ENCODE data around the gene RBBP8. TPM values are rescaled to one million over a fixed set of nuclear protein-coding genes. Genes with fewer than 3 reads are reported as not detected.

RBBP8 gene
- total and polyA plus RNA-seq, 2 donors (not counting 3 experiments of a cell fraction or from before 2014, with no cell fraction given): 3.0 to 13.5 TPM

GRCh38 chr18:23058746-23059415 lies 125.8 kb downstream of the RBBP8 start:
- FAIRE-seq: no peak
- intact Hi-C loops (cut with micrococcal nuclease) (no loop called here), dilution Hi-C loops (cut with MboI; ENCODE audit: extremely low pct_ligation_motif_present, low sequenced_read_pairs) (no loop called here)
- no peaks in the 10 kb centered on the region for H3K79me2 ChIP-seq (ENCODE audit: control insufficient read depth, insufficient read depth, low read length)
- no peaks in the 10 kb centered on the region for H3K9me1 ChIP-seq (replicated peaks; ENCODE audit: control insufficient read depth, extremely low read depth, insufficient read depth, low read length)
- H3K4me2 ChIP-seq (ENCODE audit: insufficient read depth, low read length): no peak overlapping the region
- H3K36me3 ChIP-seq (ENCODE audit: control insufficient read depth in 2 of 2, extremely low read depth in 1 of 2, insufficient read depth in 2 of 2, low read length in 2 of 2): no peaks in the 10 kb centered on the region
- H3K9me3 ChIP-seq (replicated peaks; ENCODE audit: control insufficient read depth, insufficient read depth, low read length): no peaks in the 10 kb centered on the region
- TF ChIP-seq MYC (IDR thresholded peaks at IDR 0.05; ENCODE audit: low read depth, low read length) (no peak), GATA2 (IDR thresholded peaks at IDR 0.05; ENCODE audit: insufficient read depth, insufficient read length, low read depth, low read length) (no peak), EZH2 (IDR thresholded peaks at IDR 0.05; ENCODE audit: borderline replicate concordance, low read depth, low read length, severe bottlenecking) (no peak), FOS (IDR thresholded peaks at IDR 0.05; ENCODE audit: borderline replicate concordance, insufficient read depth, low read length) (no peak), JUN (IDR thresholded peaks at IDR 0.05; ENCODE audit: borderline replicate concordance, insufficient read depth, insufficient read length, low read depth) (no peak), CTCF (IDR thresholded peaks at IDR 0.05; ENCODE audit: extremely low read depth in 1 of 2, insufficient read depth in 1 of 2, low read depth in 1 of 2, low read length in 2 of 2) (no peak), POLR2AphosphoS5 (IDR thresholded peaks at IDR 0.05; ENCODE audit: insufficient read depth, low read depth, low read length) (no peak), MAX (IDR thresholded peaks at IDR 0.05; ENCODE audit: insufficient read depth, insufficient read length) (no peak), POLR2A (IDR thresholded peaks at IDR 0.05; ENCODE audit: low read depth, low read length) (no peak)
- H3K27ac ChIP-seq (ENCODE audit: insufficient read depth, low read depth, low read length): no peak overlapping the region
- no TSS peak for BruUV-seq (replicated peaks)
- H3K4me1 ChIP-seq (ENCODE audit: control insufficient read depth, extremely low read depth, insufficient read depth, low read length): no peaks in the 10 kb centered on the region
- H3K4me3 ChIP-seq (replicated peaks in 1 of 3; ENCODE audit: insufficient read depth in 1 of 3, low read depth in 1 of 3, low read length in 3 of 3): no peak overlapping the region
- no peak for DNase-seq (ENCODE audit: low read depth, low spot score)
- H4K20me1 ChIP-seq (replicated peaks; ENCODE audit: control insufficient read depth, extremely low read depth, insufficient read depth, low read length): no peaks in the 10 kb centered on the region
- no peak overlapping the region for H2AFZ ChIP-seq (ENCODE audit: low read depth, low read length)
- POLR2A ChIA-PET: no interaction called here
- CTCF ChIA-PET: interaction anchor here (0.6 to 1.4 kb wide), 2 partner anchors 13 to 353 kb away, joined by 3 read pairs; no protein-coding TSS in a partner anchor
- peaks cover 22 to 23% of the 10 kb centered on the region in 2 experiments for H3K27me3 ChIP-seq (ENCODE audit: control insufficient read depth in 2 of 2, insufficient read depth in 2 of 2, low read length in 2 of 2)
- H3K9ac ChIP-seq (replicated peaks; ENCODE audit: extremely low read depth, insufficient read depth, low read length): no peak overlapping the region
